ENCODE measurements around the gene NLGN4Y. TPM values are rescaled to one million over a fixed set of nuclear protein-coding genes. Genes with fewer than 3 reads are reported as not detected.
A peak's percentile ranks its signal among the peaks of the same experiment; 100 is the strongest.

The NLGN4Y gene
- total and polyA plus RNA-seq, 2 experiments from 2014 or later, result 10.9 to 73.6 TPM

DNA sequence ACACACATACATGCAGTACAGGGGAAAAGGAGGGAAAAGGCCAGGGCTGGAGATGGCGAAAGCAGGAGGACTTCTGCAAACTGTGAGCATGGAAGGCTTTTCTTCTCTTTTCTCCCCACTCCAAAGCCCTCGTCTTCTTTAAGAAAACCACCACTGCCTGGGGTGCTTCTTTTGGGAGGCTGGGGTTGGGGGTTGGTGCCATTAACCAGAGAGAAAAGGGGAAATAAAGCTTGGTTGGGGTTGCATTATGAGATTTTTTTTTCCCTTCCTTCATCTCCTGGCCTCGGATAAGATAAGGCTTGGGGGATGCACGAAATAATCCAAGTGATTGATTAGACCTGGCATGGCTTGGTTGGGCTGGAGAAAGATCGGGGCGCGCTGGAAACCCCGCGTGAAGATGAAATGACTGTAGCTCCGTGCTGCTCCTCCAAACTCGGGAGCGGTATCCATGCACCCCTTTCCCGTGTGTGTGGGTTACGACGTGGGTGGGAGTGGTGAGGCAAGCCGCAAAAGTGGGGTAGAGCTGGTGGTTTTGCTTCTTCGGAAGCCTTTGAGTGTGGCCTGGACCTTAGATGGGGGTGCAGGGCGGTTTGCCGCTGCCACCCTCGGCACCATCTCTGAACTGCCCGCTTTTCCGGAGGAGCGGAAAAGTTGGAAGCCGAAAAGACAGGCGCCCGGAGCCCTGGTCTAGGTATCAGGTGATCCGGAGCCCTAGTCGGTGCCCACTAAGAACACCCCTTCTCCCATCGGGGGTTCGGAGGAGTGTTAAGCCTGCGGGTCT lies 648 bp upstream of the NLGN4Y start:
- peaks cover 34% of the 10 kb centered on the region for H3K4me1 Mint-ChIP-seq
- peaks cover 55% of the 10 kb centered on the region for H3K79me2 ChIP-seq (replicated peaks; ENCODE audit: insufficient read depth)

More for the DNA sequence above, 648 bp upstream of the NLGN4Y start:
- Histone ChIP-seq H3K4me1 (ENCODE audit: insufficient read depth) (peaks cover 23% of the 10 kb centered on the region), H3K4me3 (peak overlapping the region; percentile 80), H3K27me3 (ENCODE audit: insufficient read depth) (no peaks in the 10 kb centered on the region), H4K20me1 (replicated peaks; ENCODE audit: insufficient read depth) (peaks cover 6% of the 10 kb centered on the region; the same call in 1 of the 2 replicates), H3K4me2 (peak overlapping the region; percentile 79), H3K36me3 (ENCODE audit: insufficient read depth) (no peaks in the 10 kb centered on the region), H2AFZ (no peak overlapping the region), H3F3A (replicated peaks; ENCODE audit: low read depth) (no peaks in the 10 kb centered on the region), H3K27ac (ENCODE audit: low read depth) (no peak overlapping the region), H3K9me2 (ENCODE audit: insufficient read depth) (no peaks in the 10 kb centered on the region)
- Mint-ChIP-seq H3K9me3 (peaks cover 3% of the 10 kb centered on the region; the same call in 1 of the 3 replicates), H3K27me3 (ENCODE audit: insufficient read depth, low read depth, poor library complexity) (peaks cover 5% of the 10 kb centered on the region), H3K36me3 (ENCODE audit: low read depth) (peaks cover 12% of the 10 kb centered on the region), H3K4me3 (peak overlapping the region; percentile 96), H3K27ac (peak overlapping the region; percentile 86)
- no peak; the same call in 2 of the 3 replicates for ATAC-seq
- DNase-seq (ENCODE audit: low spot score), result no peak
- TF ChIP-seq STAT1 (IDR thresholded peaks at IDR 0.05; ENCODE audit: unreplicated experiment) (no peak), JUNB (IDR thresholded peaks at IDR 0.05; ENCODE audit: unreplicated experiment) (no peak), ZNF331 (CRISPR knock-in tag; IDR thresholded peaks at IDR 0.05; ENCODE audit: low read depth) (no peak), CREB1 (CRISPR knock-in tag; IDR thresholded peaks at IDR 0.05; ENCODE audit: low read depth) (no peak), ZNF462 (CRISPR knock-in tag; IDR thresholded peaks at IDR 0.05) (no peak), NANOG (IDR thresholded peaks at IDR 0.05; ENCODE audit: borderline replicate concordance) (no peak), EZH2phosphoT487 (IDR thresholded peaks at IDR 0.05; ENCODE audit: unreplicated experiment) (no peak), ZNF114 (CRISPR knock-in tag; IDR thresholded peaks at IDR 0.05) (no peak), EZH2 (IDR thresholded peaks at IDR 0.05; ENCODE audit: low read depth, unreplicated experiment) (no peak), POLR2AphosphoS5 (IDR thresholded peaks at IDR 0.05; ENCODE audit: low read depth) (no peak)
- TF ChIP-seq, protein P1, sequence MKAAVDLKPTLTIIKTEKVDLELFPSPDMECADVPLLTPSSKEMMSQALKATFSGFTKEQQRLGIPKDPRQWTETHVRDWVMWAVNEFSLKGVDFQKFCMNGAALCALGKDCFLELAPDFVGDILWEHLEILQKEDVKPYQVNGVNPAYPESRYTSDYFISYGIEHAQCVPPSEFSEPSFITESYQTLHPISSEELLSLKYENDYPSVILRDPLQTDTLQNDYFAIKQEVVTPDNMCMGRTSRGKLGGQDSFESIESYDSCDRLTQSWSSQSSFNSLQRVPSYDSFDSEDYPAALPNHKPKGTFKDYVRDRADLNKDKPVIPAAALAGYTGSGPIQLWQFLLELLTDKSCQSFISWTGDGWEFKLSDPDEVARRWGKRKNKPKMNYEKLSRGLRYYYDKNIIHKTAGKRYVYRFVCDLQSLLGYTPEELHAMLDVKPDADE (IDR thresholded peaks at IDR 0.05), result no peak
- TF ChIP-seq, protein P2, sequence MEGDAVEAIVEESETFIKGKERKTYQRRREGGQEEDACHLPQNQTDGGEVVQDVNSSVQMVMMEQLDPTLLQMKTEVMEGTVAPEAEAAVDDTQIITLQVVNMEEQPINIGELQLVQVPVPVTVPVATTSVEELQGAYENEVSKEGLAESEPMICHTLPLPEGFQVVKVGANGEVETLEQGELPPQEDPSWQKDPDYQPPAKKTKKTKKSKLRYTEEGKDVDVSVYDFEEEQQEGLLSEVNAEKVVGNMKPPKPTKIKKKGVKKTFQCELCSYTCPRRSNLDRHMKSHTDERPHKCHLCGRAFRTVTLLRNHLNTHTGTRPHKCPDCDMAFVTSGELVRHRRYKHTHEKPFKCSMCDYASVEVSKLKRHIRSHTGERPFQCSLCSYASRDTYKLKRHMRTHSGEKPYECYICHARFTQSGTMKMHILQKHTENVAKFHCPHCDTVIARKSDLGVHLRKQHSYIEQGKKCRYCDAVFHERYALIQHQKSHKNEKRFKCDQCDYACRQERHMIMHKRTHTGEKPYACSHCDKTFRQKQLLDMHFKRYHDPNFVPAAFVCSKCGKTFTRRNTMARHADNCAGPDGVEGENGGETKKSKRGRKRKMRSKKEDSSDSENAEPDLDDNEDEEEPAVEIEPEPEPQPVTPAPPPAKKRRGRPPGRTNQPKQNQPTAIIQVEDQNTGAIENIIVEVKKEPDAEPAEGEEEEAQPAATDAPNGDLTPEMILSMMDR (conservative IDR thresholded peaks at IDR 0.05; ENCODE audit: low read depth in 2 of 2), result no peak
- TF ChIP-seq, protein P3, sequence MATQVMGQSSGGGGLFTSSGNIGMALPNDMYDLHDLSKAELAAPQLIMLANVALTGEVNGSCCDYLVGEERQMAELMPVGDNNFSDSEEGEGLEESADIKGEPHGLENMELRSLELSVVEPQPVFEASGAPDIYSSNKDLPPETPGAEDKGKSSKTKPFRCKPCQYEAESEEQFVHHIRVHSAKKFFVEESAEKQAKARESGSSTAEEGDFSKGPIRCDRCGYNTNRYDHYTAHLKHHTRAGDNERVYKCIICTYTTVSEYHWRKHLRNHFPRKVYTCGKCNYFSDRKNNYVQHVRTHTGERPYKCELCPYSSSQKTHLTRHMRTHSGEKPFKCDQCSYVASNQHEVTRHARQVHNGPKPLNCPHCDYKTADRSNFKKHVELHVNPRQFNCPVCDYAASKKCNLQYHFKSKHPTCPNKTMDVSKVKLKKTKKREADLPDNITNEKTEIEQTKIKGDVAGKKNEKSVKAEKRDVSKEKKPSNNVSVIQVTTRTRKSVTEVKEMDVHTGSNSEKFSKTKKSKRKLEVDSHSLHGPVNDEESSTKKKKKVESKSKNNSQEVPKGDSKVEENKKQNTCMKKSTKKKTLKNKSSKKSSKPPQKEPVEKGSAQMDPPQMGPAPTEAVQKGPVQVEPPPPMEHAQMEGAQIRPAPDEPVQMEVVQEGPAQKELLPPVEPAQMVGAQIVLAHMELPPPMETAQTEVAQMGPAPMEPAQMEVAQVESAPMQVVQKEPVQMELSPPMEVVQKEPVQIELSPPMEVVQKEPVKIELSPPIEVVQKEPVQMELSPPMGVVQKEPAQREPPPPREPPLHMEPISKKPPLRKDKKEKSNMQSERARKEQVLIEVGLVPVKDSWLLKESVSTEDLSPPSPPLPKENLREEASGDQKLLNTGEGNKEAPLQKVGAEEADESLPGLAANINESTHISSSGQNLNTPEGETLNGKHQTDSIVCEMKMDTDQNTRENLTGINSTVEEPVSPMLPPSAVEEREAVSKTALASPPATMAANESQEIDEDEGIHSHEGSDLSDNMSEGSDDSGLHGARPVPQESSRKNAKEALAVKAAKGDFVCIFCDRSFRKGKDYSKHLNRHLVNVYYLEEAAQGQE (IDR thresholded peaks at IDR 0.05; ENCODE audit: unreplicated experiment), result no peak
